HEK293 (cell line): ENCODE results near the gene RASA1.

ENCODE experiments used
- CTCF ChIA-PET: fragments of 350-600 bp; formaldehyde crosslinking; extraction: SDS; loops from one replicate; lab custom pipeline; 2021; ENCODE audit warnings: antibody characterized with exemption; lab: Yijun Ruan, JAX
- POLR2A ChIA-PET: fragments of 300-600 bp; formaldehyde crosslinking; extraction: SDS; loops from one replicate; lab custom pipeline; 2020; ENCODE audit warnings: antibody characterized with exemption, inconsistent platforms; lab: Yijun Ruan, JAX
- H3K27ac ChIP-seq: fragments of 200-500 bp; sonication (Bioruptor generic); 2 replicates; pipeline ENCODE4 v1.5.1; 2014; ENCODE audit warnings: low read depth, low read length, control low read depth, inconsistent platforms; ENCODE audit errors: extremely low read depth
- H3K36me3 ChIP-seq, 2 experiments: fragments of 200-500 bp in 1 of 2; sonication (Bioruptor generic) in 1 of 2; 1 replicate in 1 of 2; 2 replicates in 1 of 2; pipeline ENCODE4 v1.5.1; 2014 to 2017; ENCODE audit warnings: inconsistent platforms in 2 of 2, low read length in 2 of 2; ENCODE audit not compliant: control insufficient read depth in 2 of 2, insufficient read depth in 1 of 2
- H3K4me1 ChIP-seq: fragments of 200-500 bp; sonication (Bioruptor generic); 2 replicates; pipeline ENCODE4 v1.5.1; 2014; ENCODE audit warnings: mild to moderate bottlenecking, low read length, inconsistent platforms; ENCODE audit not compliant: control insufficient read depth, insufficient read depth
- H3K4me3 ChIP-seq: 2 replicates; pipeline ENCODE4 v1.5.1; 2011; ENCODE audit warnings: low read depth, mild to moderate bottlenecking, control low read depth, low read length, moderate library complexity
- H3K9me3 ChIP-seq: fragments of 200-500 bp; sonication (Bioruptor generic); 2 replicates; pipeline ENCODE4 v1.5.1; 2014; ENCODE audit warnings: low read depth, low read length, inconsistent platforms; ENCODE audit not compliant: control insufficient read depth, insufficient read depth
- CTCF ChIP-seq: fragments of 450-650 bp; formaldehyde crosslinking; IDR thresholded peaks from 2 replicates; pipeline ENCODE4 v1.5.1; 2016; ENCODE audit warnings: missing biosample characterization, missing genetic modification characterization
- ELK4 ChIP-seq: IDR thresholded peaks from 2 replicates; pipeline ENCODE4 v1.6.1; 2011; ENCODE audit warnings: mild to moderate bottlenecking, low read depth, low read length, borderline replicate concordance
- GLIS2 ChIP-seq: fragments of 450-650 bp; formaldehyde crosslinking; IDR thresholded peaks from 2 replicates; pipeline ENCODE4 v1.5.1; 2016; ENCODE audit warnings: missing biosample characterization, missing genetic modification characterization
- KLF9 ChIP-seq: fragments of 450-650 bp; formaldehyde crosslinking; IDR thresholded peaks from 2 replicates; pipeline ENCODE4 v1.5.1; 2016; ENCODE audit warnings: missing biosample characterization, missing genetic modification characterization, low read depth
- PRDM6 ChIP-seq: fragments of 450-650 bp; formaldehyde crosslinking; IDR thresholded peaks from 2 replicates; pipeline ENCODE4 v1.5.1; 2017; ENCODE audit warnings: missing biosample characterization, missing genetic modification characterization
- SCRT1 ChIP-seq: fragments of 450-650 bp; formaldehyde crosslinking; IDR thresholded peaks from 2 replicates; pipeline ENCODE4 v1.5.1; 2016; ENCODE audit warnings: missing biosample characterization, missing genetic modification characterization, borderline replicate concordance
- SP7 ChIP-seq: fragments of 450-650 bp; formaldehyde crosslinking; IDR thresholded peaks from 2 replicates; pipeline ENCODE4 v1.5.1; 2016; ENCODE audit warnings: missing biosample characterization, missing genetic modification characterization
- TRIM28 ChIP-seq: IDR thresholded peaks from 2 replicates; pipeline ENCODE4 v1.6.1; 2011; ENCODE audit warnings: low read length, control low read depth, borderline replicate concordance
- YY1 ChIP-seq: fragments of 450-650 bp; formaldehyde crosslinking; IDR thresholded peaks from 2 replicates; pipeline ENCODE4 v1.5.1; 2018; ENCODE audit warnings: missing biosample characterization, missing genetic modification characterization
- YY2 ChIP-seq: fragments of 450-650 bp; formaldehyde crosslinking; IDR thresholded peaks from 2 replicates; pipeline ENCODE4 v1.5.1; 2016; ENCODE audit warnings: missing biosample characterization, missing genetic modification characterization
- ZEB2 ChIP-seq: fragments of 450-650 bp; formaldehyde crosslinking; IDR thresholded peaks from 2 replicates; pipeline ENCODE4 v1.5.1; 2016; ENCODE audit warnings: missing biosample characterization, missing genetic modification characterization
- ZFP69B ChIP-seq: fragments of 450-650 bp; formaldehyde crosslinking; IDR thresholded peaks from 2 replicates; pipeline ENCODE4 v1.5.1; 2016; ENCODE audit warnings: missing biosample characterization, missing genetic modification characterization
- ZNF121 ChIP-seq: fragments of 450-650 bp; formaldehyde crosslinking; IDR thresholded peaks from 2 replicates; pipeline ENCODE4 v1.5.1; 2016; ENCODE audit warnings: missing biosample characterization, missing genetic modification characterization
- ZNF184 ChIP-seq: fragments of 450-650 bp; IDR thresholded peaks from 2 replicates; pipeline ENCODE4 v1.5.1; 2018; ENCODE audit warnings: missing biosample characterization, mild to moderate bottlenecking, missing genetic modification characterization
- ZNF202 ChIP-seq: fragments of 450-650 bp; formaldehyde crosslinking; IDR thresholded peaks from 2 replicates; pipeline ENCODE4 v1.5.1; 2016; ENCODE audit warnings: missing biosample characterization, missing genetic modification characterization, borderline replicate concordance
- ZNF214 ChIP-seq: fragments of 450-650 bp; formaldehyde crosslinking; IDR thresholded peaks from 2 replicates; pipeline ENCODE4 v1.5.1; 2017; ENCODE audit warnings: missing biosample characterization, mild to moderate bottlenecking, missing genetic modification characterization, borderline replicate concordance
- ZNF221 ChIP-seq: fragments of 450-650 bp; formaldehyde crosslinking; IDR thresholded peaks from 2 replicates; pipeline ENCODE4 v1.5.1; 2017; ENCODE audit warnings: missing biosample characterization, missing genetic modification characterization, borderline replicate concordance
- ZNF248 ChIP-seq: fragments of 450-650 bp; formaldehyde crosslinking; IDR thresholded peaks from 2 replicates; pipeline ENCODE4 v1.5.1; 2017; ENCODE audit warnings: missing biosample characterization, missing genetic modification characterization
- ZNF324 ChIP-seq: fragments of 450-650 bp; formaldehyde crosslinking; IDR thresholded peaks from 2 replicates; pipeline ENCODE4 v1.5.1; 2016; ENCODE audit warnings: missing biosample characterization, missing genetic modification characterization
- ZNF354C ChIP-seq: fragments of 450-650 bp; formaldehyde crosslinking; IDR thresholded peaks from 2 replicates; pipeline ENCODE4 v1.5.1; 2016; ENCODE audit warnings: missing biosample characterization, missing genetic modification characterization, low read depth, borderline replicate concordance
- ZNF366 ChIP-seq: fragments of 450-650 bp; formaldehyde crosslinking; conservative IDR thresholded peaks from 2 replicates; pipeline ENCODE4 v1.5.1; 2016; ENCODE audit warnings: missing biosample characterization, missing genetic modification characterization
- ZNF37A ChIP-seq: fragments of 450-650 bp; IDR thresholded peaks from 2 replicates; pipeline ENCODE4 v1.5.1; 2018; ENCODE audit warnings: missing biosample characterization, missing genetic modification characterization
- ZNF521 ChIP-seq: fragments of 450-650 bp; formaldehyde crosslinking; IDR thresholded peaks from 2 replicates; pipeline ENCODE4 v1.5.1; 2017; ENCODE audit warnings: missing biosample characterization, mild to moderate bottlenecking, missing genetic modification characterization
- ZNF585B ChIP-seq: fragments of 450-650 bp; formaldehyde crosslinking; IDR thresholded peaks from 2 replicates; pipeline ENCODE4 v1.5.1; 2016; ENCODE audit warnings: missing biosample characterization, missing genetic modification characterization
- ZNF600 ChIP-seq: fragments of 450-650 bp; formaldehyde crosslinking; IDR thresholded peaks from 2 replicates; pipeline ENCODE4 v1.5.1; 2016; ENCODE audit warnings: missing biosample characterization, missing genetic modification characterization
- ZNF623 ChIP-seq: fragments of 450-650 bp; formaldehyde crosslinking; IDR thresholded peaks from 2 replicates; pipeline ENCODE4 v1.5.1; 2016; ENCODE audit warnings: missing biosample characterization, missing genetic modification characterization
- ZNF664 ChIP-seq: fragments of 450-650 bp; formaldehyde crosslinking; IDR thresholded peaks from 2 replicates; pipeline ENCODE4 v1.5.1; 2016; ENCODE audit warnings: missing biosample characterization, missing genetic modification characterization
- ZNF776 ChIP-seq: fragments of 450-650 bp; formaldehyde crosslinking; IDR thresholded peaks from 2 replicates; pipeline ENCODE4 v1.5.0; 2017; ENCODE audit warnings: missing biosample characterization, missing genetic modification characterization, borderline replicate concordance
- TF ChIP-seq, protein P1 (sequence below): fragments of 450-650 bp; formaldehyde crosslinking; IDR thresholded peaks from 2 replicates; pipeline ENCODE4 v1.5.1; 2016; ENCODE audit warnings: missing biosample characterization, missing genetic modification characterization

Gene RASA1

GRCh38 chr5:87266914-87267573, 639 bp upstream of the RASA1 start (continued):
- no peak for TF ChIP-seq ZNF37A
- TF ChIP-seq, protein P1, sequence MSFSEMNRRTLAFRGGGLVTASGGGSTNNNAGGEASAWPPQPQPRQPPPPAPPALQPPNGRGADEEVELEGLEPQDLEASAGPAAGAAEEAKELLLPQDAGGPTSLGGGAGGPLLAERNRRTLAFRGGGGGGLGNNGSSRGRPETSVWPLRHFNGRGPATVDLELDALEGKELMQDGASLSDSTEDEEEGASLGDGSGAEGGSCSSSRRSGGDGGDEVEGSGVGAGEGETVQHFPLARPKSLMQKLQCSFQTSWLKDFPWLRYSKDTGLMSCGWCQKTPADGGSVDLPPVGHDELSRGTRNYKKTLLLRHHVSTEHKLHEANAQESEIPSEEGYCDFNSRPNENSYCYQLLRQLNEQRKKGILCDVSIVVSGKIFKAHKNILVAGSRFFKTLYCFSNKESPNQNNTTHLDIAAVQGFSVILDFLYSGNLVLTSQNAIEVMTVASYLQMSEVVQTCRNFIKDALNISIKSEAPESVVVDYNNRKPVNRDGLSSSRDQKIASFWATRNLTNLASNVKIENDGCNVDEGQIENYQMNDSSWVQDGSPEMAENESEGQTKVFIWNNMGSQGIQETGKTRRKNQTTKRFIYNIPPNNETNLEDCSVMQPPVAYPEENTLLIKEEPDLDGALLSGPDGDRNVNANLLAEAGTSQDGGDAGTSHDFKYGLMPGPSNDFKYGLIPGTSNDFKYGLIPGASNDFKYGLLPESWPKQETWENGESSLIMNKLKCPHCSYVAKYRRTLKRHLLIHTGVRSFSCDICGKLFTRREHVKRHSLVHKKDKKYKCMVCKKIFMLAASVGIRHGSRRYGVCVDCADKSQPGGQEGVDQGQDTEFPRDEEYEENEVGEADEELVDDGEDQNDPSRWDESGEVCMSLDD (tag by site-specific recombination): no peak
- TF ChIP-seq CTCF: peak; percentile 22; the same call in 1 of the 2 replicates
- no peak; the same call in 1 of the 2 replicates for TF ChIP-seq SP7 (tag by site-specific recombination)
- no peak for TF ChIP-seq ZNF776 (tag by site-specific recombination)
- no peak for TF ChIP-seq TRIM28
- TF ChIP-seq, all 188 proteins: peak for 11

DNA sequence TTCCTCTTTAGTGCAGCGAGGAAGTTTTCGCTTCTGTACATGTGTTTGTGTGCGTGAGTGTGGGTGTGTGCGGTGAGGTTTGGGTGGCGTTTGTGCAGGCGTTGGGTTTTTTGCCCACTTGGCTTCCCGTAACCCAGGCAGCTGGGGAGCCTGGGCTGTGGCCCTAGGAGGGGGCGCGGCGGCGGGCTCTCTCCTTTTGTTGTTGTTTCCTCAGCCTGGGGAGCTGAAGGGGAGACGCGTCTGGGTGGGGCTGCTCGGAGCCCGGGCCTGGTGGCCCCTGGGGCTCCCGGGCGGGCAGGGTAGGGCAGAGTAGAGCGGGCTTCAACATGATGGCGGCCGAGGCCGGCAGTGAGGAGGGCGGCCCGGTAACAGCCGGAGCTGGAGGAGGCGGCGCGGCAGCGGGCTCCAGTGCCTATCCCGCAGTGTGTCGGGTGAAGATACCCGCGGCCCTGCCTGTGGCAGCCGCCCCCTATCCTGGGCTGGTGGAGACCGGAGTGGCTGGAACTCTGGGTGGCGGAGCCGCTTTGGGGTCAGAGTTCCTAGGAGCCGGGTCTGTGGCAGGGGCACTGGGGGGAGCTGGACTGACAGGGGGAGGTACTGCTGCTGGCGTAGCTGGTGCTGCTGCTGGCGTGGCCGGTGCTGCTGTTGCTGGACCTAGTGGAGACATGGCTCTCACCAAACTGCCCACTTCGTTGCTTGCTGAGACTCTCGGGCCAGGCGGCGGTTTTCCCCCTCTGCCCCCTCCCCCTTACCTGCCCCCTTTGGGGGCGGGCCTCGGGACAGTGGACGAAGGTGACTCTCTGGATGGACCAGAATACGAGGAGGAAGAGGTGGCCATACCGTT, 665 bp downstream of the RASA1 start:
- H3K4me3 ChIP-seq: peak overlapping the region; percentile 84
- no peaks in the 10 kb centered on the region for H3K9me3 ChIP-seq
- CTCF ChIA-PET: interaction anchor here (0.6 to 1.3 kb wide), 3 partner anchors 11 to 1203 kb away, joined by 3 to 5 read pairs (median 3); no protein-coding TSS in a partner anchor
- H3K4me1 ChIP-seq: peaks cover 5% of the 10 kb centered on the region; the same call in 1 of the 2 replicates
- POLR2A ChIA-PET: interaction anchor here (0.5 to 1.7 kb wide), 22 partner anchors 8 to 1248 kb away, joined by 3 to 9 read pairs (median 4); no protein-coding TSS in a partner anchor
- peaks cover 0 to 4% of the 10 kb centered on the region in 2 experiments; a peak in 1 of 3 replicates for H3K36me3 ChIP-seq
- H3K27ac ChIP-seq: peak overlapping the region; percentile 95
- TF ChIP-seq ZNF221 (tag by site-specific recombination) (no peak), ZNF121 (no peak), YY1 (peak; percentile 70), ELK4 (no peak), ZFP69B (tag by site-specific recombination) (0 out of 2 replicates have a peak, but pooled peaks have one; percentile 18), YY2 (tag by site-specific recombination) (0 out of 2 replicates have a peak, but pooled peaks have one; percentile 39), ZEB2 (tag by site-specific recombination) (no peak), ZNF214 (no peak), ZNF600 (no peak), GLIS2 (tag by site-specific recombination) (peak; percentile 68), ZNF366 (tag by site-specific recombination) (no peak), ZNF521 (tag by site-specific recombination) (no peak), SCRT1 (no peak), ZNF623 (tag by site-specific recombination) (no peak), ZNF664 (tag by site-specific recombination) (no peak), ZNF248 (tag by site-specific recombination) (no peak), ZNF585B (no peak), ZNF202 (tag by site-specific recombination) (no peak), KLF9 (tag by site-specific recombination) (no peak; the same call in 1 of the 2 replicates), ZNF354C (no peak), PRDM6 (no peak), ZNF324 (tag by site-specific recombination) (peak; percentile 43; the same call in 1 of the 2 replicates), ZNF184 (tag by site-specific recombination) (no peak)
